Activated CD4-positive, CD25-positive, alpha-beta regulatory T cell (primary cell): ENCODE results near the gene CRYL1.
"Not testable (repeated sequence)": the region's sequence is repeated elsewhere in the genome, so short reads cannot be mapped to it uniquely, and the experiment has no call there.

Experiments used
- DNase-seq, 4 experiments: peaks; one replicate each; lab custom pipeline; 2025; lab: John Stamatoyannopoulos, UW

The CRYL1 gene

DNA sequence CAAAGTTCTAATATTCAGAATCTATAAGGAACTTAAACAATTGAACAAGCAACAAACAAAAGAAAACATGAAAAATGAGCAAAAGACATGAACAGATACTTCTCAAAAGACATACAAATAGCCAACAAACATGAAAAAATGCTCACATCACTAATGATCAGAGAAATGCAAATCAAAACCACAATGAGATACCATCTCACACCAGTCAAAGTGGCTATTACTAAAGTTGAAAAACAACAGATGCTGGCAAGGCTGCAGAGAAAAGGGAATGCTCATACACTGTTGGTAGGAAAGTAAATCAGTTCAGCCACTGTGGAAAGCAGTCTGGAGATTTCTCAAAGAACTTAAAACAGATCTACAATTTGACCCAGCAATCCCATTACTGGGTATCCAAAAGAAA is 74.3 kb downstream of the CRYL1 start:
- no peak for DNase-seq

DNA sequence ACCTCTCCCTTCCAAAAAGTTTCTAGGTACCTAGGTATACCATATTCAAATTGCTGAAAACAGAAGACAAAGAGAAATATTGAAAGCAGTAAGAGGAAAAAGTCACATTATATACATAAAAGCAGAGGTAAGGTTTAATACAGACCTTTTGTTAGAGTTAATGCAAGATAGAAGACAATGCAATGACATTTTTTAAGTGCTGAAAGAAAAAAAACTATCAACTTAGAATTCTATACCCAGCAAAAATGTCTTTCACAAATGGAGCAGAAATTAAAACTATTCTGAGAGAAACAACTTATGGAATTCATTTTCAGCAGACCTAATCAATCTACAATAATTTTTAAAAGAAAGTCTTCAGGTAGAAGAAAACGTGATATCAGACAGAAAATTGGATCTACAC is 77.2 kb downstream of the CRYL1 start:
- no peak for DNase-seq

DNA sequence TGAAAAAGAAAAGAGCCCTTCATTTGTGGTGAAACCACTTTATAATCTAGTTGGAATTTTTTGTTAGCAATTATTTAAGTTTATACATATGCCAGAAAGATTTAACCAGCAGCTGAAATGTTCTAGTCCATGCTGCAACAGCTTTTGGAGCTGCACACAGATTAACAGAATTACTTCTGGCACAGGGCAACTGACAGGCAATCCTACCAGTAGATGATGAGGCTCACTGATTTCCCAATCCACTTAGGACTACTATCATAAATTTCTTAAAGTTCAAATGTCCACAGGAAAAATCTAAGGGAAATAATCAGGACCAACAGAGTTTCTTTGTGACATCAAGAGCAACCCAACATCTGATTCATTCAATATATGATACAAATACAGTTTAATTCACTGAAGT is 78.8 kb downstream of the CRYL1 start:
- DNase-seq: no peak

DNA sequence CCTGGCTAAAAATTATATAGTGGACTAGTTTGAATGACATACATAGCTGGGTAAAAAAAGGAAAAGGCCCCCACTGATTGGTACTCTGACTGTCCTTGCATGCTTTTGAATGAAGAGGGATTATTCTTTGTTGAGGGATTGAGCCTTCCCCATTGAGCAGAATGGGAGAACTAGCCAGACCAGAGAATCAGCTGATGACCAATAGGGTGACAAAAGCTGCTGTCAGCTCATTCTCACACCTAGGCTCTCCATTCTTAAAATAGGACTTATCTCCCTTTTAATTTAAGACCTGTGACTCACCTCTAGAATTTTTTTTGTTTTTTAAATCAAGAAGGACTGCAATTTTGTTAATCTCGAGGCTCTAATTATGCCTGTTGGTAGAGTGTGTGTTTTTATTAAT is 79.3 kb downstream of the CRYL1 start:
- DNase-seq: no peak

DNA sequence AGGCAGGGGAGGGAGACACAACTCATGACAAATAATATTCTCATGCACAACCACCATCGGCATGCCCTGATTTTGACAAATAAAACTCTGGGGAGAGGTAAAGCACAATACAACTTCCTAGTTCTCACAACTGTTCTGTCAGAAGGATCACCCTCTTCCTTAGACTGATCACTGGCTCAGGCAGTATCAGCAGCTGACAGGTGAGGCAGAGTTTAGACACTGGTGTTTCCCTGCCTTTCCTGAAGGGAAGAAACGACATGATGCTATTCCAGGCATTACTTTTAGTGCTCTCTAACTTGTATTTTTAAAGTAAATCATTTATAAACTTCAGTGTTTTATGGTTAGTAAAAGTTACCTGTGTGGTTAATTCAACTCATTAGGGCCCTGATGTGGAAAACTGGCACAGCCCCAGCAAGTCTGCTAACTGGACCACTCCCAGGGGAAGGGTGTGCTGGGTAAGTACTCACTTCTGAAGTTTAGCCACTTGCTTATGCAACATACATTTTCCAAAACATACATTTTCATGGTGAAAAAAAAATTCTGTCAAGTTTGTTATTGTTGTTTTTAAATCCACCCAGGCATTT is 82.8 kb downstream of the CRYL1 start:
- no peak for DNase-seq

DNA sequence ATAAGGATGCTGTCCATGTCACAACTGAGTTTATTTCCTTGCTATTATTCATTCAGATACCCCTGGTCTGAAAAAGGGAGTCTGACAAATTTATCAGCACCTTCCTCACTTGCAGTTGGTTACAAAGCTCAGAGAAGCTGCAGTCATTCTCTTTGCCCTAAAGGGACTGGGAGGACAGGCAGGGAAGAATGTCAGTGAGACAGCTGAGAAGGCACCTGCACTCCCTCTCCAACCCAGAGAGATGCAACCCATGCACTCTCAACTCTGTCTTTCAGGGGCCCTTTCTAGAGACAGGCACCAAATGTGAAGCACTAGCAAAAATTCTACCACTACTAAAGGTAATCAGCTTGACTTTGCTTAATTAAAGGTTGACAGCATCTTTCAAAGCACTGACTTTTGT is 83.3 kb downstream of the CRYL1 start:
- no peak for DNase-seq

DNA sequence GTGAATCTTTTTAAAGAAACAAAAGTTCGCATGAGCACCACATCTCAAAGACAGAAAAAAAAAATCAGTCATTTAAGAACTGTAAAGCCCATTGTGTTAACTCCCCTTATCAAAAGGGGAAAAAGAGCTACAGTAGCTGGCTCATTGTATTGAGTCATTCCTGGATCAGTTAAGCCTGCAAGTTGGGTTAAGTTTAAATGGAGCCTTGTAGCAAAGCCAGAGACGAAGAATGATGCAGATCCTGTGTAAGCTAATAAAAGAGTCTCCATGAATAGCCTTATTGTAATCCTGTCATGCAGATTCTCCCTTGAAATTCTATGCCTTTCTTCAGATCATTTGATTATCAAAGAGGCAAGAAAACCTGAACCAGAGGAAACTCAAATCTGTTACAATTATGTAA is 83.8 kb downstream of the CRYL1 start:
- DNase-seq: no peak

DNA sequence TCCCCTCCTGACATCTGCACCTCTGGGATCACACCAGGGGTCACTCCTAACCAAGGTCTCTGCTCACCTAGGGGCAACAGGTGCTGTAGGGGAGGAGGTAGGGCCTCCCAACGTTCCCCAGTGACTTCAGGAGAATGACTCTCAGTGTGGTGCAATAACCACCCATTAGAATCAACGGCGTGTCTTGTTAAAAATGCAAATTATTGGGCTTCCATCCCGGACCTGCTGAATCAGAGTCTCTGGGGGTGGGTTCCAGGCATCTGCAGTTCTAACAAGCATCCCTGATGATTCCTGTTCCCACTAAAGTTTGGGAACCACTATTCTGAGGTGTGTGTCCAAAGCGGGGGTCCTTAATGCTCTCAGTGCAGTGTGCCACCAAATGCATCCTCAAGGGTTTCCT is 84.6 kb downstream of the CRYL1 start:
- DNase-seq: no peak

DNA sequence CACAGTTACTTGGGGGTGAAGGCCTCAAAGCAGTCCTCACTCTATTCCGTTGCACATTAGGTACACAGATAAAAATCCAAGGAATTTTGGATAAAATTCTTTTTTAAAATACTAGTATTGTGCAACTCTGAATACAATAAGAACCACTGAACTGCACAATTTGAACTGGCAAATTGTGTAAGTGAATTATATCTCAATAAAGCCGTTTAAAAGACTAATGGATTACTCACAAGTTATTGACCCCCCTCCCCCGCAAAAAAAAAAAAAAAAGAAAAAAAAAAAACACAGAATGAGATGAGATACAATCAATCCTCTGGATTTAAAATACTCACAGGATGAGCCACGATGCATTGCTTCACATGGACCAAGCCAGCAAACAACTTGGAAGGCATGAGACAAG is 86.4 kb downstream of the CRYL1 start:
- no peak for DNase-seq

DNA sequence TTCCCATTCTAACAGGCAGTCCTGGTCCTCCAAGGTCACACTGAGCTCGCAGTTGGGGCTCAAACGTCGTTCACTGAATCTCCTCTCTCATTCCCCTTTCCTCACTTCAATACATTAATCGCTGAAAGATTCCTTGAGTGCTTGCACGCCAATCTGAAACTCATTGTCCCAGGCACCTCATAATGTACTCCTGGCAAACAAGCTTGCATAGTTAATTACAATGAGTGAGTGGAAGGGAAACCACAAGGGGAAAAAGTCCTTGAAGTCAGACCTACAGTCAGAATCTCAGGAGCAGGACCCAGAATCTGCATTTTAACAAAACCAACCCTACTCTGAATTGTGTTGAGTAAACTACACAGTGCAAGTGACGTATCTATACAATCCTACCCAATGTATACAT is 86.9 kb downstream of the CRYL1 start:
- no peak for DNase-seq

DNA sequence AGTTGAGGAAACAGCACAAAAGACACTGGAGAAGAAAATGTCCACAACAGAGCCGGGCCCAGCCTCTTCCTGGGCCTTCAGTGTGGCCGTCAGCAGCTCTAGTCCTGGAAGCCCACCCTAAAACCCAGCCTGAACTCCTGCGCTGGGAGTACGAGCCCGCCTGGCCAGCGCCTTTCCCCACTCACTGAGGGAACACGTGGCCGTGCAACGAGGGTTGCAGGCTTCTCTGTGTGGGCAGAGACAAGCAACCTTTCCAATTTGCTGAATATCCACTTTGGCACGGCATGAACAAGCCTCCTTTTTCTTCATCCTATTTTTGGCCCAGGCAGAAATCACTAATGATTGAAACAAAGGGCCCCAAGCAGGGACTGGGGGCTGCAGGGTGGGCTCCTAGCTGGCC is 89.2 kb downstream of the CRYL1 start:
- DNase-seq: no peak

DNA sequence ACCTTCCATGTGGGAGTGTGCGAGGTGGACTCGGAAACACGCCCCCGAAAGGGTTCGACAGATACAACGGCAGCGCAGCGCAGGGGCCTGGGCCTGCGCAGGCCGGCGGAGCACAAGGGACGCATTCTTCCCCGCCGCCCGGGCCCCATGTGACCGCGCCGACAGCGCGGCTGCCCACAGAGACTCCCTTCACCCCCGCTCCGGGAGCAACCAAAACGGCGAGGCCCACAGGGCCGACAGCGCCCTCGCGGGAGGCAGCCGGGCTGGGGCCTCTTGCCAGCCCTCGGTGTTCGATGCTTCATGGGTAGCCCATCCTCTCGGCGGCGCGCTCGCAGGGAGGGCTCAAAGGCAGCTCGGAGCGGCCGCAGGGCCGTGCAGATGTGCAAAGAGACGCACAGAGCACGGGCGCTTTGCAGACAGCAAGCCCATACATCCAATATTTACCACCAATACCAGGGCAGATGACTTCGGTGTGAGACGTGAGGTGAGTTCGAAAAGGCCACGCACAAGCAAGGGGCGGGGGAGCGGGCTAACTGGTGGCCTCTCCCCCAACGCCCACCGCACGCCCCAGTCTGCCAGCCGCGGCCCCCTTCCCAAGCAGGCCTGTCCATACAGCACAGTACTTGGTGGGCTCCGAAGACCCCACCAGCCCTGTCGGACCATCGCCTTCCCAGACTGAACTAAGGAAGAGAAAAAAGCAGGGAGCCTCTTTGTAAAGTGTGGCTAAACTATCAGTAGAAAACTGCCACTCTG is 89.9 kb downstream of the CRYL1 start:
- no peak for DNase-seq

DNA sequence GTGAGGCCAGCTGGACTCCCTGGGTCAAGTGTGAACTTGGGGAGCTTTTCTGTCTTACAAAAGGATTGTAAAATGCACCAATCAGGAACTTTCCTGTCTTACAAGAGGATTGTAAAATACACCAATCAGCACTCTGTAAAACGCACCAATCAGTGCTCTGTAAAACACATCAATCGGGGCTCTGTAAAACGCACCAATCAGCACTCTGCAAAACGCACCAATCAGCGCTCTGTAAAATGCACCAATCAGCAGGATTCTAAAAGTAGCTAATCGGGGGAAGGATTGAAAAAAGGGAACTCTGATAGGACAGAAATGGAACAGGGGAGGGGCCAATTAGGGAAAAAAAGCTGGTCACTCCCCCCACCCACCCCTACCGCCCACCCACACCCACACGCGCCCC is 91.4 kb downstream of the CRYL1 start:
- not testable (repeated sequence) for DNase-seq

DNA sequence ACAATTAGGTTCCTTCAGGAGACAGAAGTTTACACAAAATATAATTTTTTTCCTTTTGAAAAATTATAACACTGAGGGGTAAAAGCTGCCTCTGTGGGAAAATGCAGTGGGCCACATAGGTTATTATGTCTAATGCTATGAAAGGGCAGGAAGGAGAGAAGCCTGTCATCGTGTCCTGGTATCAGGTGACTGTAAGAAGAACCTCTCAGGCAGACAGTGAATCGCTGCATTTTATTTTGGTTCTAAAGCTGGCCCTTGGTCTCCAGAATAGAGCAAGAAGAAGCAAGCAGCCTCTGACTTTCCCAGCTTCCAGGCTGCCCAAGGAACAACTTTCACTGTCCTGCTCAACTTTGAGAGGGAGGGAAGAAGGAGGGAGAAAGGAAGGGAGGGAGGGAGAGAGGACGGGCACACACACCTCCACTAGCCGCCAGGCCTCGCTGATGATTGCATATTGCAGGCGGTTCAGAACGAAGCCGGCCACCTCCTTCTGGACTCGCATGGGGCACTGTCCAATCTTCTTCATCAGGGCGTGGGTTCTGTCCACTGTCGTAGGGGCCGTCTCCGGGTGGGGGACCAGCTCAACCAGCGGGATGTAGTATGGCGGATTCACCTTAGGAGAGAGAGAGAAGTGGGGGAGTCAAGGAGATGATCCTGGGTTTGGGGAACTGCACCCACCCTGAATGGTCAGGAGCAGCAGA is 93.8 kb downstream of the CRYL1 start:
- DNase-seq: no peak

DNA sequence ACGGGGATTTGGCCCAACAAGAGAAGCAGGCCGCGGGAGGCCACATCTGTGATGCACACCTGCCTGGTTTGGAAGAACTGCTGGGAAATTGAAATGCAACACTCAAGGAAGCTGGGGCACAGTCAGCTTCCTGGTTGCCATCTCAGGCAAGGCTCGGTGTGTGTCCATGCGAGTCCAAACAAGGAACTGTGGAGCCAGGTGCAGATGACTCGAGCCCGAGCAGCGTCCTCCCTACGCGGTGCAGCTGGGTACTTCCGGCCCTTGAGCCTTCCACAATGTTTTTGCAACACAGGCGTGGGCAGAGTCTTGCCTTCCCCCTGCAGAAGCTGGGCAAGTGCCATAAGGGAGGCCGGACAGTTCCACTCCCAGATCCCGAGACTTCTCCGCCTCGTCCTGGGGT is 94.6 kb downstream of the CRYL1 start:
- DNase-seq: no peak

DNA sequence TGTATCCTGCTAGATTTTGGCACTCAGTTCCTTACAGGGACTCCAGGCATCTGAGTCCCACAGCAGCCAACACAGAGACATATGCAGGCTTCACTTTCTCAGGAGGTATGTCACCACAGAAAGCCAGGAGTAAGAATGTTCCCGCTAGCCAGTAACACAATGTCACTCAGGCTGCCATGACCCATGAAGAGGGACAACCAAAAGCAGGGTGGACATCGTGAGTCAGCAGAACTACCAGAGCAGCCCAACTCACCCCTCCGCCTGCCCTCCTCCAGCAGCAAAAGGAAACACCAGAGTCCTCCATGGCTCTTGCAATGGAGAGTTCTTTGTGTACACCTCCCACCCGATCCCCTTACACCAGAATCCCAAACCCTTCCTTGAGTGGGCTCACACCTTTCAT is 95.4 kb downstream of the CRYL1 start:
- DNase-seq: no peak

DNA sequence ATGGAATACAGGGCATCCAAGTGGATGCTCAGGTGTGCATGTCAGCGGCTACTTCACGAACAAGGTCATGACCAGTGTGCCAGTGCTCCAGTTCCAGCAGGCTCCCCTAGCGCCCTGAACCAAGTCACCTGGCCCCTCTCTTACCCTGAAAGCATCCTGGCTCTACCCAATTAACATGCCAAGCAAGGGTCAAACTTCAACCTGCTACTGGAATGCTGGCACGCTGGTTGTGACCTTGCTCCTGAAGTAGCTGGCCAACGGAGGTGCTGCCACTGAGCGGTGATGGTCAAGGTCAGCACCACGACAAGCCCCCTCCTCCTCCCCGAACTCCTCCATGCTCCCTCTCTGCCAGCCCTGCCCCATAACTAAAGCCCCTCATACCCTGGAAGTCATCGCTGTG is 96.0 kb downstream of the CRYL1 start:
- DNase-seq: no peak

DNA sequence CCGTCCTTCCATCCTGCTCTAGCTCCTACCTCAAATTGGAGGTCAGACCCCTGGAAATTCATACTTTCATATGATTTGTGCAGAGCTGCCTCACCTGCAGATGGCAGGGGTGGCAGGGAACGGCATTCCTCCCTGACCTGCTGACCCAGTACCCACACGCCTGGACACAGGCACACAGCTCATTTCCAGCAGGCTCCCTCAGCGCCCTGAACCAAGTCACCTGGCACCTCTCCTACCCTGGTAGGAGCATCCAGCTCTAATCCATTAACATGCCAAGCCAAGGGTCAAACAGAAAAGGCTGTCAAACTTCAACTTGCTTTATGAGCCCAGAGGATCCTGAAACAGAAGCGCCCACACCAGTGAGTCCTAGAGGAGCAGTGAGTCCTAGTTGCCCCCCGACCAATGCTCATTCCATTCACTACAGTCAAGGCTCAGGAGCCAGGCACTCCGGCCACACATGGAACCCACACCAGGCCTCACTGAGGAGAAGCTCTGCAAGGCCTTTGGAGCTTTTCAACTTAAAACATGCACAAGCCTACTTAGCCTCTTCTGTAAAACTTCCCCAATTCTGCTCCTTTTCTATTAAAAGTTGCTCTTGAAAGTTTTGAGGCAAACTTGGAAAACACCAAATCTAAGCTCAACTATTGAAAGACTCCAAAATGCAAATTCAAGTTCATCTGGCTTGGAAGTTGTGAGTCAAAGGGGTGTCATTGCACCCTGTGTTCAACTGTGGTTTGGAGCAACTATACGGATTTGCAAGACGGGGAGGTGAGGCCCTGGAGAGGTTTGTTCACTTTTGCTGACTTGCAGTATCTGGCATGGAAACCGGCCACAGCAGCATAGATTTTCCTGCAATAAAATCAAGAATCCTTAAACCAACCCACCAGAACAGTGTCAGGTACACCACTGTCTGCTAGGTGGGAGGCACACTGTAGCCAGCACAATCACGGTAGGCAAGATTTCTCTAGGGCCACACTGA is 96.7 kb downstream of the CRYL1 start:
- no peak for DNase-seq

DNA sequence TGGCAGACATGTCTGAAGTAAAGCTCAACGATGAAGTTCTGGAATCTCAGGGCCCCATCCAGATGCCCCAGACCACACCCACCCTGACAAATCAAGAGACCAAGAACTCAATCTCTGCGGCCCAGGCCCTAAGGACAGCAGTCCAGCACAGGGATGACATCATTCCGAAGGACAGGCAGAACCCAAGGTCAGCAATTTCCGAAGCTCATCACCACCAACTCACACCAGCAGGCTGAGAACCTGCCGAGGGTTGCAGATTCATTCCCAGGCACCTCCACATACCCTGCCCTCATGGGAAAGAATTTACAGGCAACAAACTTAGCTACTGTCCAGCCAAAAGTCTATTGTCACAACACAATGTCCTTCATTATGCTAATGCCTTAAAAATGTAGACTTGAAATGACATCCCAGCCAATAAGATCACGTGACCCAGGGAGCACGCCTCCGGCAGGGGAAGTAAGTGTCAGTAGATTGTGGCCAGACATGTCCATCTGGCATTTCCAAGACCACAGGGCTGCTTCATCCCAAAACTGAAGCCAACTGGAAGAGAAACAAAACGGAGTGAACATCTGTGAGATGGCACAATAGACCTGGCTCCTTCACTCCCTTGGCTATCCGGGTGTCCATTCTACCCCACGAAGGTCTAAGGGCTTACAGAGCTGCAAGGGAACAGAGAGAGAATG is 98.8 kb downstream of the CRYL1 start:
- no peak for DNase-seq

DNA sequence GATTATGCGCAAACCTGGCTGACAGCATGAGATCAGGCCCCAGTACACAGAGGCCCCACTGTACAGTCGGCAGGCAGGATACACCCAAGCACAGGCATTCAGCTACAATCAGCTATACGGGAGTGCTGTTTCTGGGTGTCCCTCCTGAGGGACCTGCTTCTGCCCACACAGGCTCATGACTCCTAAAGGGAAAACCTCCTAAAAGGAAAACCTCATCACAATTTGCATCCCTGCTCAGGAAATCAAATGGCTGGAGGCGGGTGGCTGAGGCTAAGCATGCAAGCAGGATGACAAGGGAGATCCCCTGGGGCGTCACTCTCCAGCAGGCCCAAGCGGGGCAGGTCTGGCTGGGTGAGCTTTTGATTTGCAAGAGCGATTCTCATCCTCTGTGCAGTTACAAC is 99.8 kb downstream of the CRYL1 start:
- DNase-seq: no peak

DNA sequence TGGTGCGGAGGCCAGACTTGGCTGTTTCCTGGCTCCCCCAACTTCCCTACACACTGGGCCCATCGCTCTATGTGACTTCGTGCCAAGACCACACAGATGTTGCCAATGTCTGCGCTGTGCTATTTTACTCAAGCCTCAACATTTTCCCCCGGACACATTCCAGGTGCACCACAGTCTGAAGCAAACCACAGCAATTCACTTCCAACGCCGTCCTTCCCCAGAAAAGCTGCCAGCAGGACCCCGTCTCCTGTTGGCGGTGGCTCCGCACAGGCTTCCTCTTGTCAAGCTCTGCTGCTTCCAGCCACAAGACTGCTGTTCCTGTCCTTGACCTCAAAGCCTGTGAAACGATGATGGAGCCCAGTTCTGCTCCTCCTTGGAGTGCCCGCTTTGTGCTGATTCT is 100.7 kb downstream of the CRYL1 start:
- DNase-seq: no peak

DNA sequence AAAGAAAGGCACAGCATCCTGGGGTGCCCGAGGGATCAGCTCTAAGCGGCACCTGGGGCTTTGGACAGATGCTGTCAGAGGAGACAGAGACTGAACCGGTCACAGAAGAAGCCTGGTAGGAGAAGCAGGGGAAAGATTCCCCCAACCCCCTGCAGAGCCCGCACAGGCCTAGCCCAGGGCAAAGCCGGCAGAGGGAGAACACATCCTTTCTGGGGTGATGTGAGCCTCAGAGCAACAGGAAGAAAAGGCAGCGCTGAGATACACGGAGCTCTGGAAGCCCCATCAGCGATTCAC is 101.2 kb downstream of the CRYL1 start:
- no peak for DNase-seq
